ENCODE measurements around the gene BMPR1A. TPM values are rescaled to one million over a fixed set of nuclear protein-coding genes. Genes with fewer than 3 reads are reported as not detected.

BMPR1A gene
- total and polyA plus RNA-seq, 2 of the 13 experiments (the other 11 are each of a cell fraction or from before 2014, with no cell fraction given): 17.8 to 44.2 TPM

DNA sequence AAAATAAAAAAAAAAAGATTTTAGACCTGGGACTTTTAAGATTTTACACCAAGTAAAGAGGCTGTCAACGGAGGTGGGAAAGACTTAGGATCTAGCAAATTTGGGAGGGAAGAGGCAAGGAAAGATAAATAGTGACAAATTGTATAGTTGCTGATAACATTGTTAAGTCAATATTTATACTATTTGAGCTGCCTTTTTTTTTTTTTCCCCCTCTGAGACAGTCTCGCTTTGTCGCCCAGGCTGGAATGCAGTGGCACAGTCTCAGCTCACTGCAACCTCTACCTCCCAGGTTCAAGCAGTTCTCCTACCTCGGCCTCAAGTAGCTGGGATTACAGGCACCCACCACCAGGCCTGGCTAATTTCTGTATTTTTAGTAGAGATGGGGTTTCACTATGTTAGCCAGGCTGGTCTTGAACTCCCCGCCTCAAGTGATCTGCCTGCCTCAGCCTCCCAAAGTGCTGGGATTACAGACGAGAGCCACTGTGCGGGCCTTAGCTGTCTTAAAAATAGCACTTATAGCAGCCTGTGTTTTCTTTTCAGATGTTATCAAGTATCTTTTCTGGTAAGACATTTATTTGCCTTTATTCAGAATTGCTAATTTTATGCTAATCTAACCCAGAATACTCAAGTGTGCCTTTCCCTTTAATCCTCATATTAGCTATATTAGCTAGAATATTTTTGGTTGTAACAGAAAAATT lies 106.5 kb downstream of the BMPR1A start:
- Histone ChIP-seq H3K79me2 (ENCODE audit: insufficient read depth, low read length) (no peaks in the 10 kb centered on the region), H3K27me3 (ENCODE audit: control insufficient read depth in 1 of 2, insufficient read depth in 2 of 2, low read length in 2 of 2) (no peaks in the 10 kb centered on the region), H2AFZ (ENCODE audit: low read length) (no peak overlapping the region), H3K36me3 (replicated peaks in 1 of 2; ENCODE audit: control insufficient read depth in 1 of 2, insufficient read depth in 2 of 2, low read length in 2 of 2) (no peaks in the 10 kb centered on the region), H3K9me3 (ENCODE audit: low read length) (no peaks in the 10 kb centered on the region), H3K4me3 (replicated peaks in 1 of 3; ENCODE audit: insufficient read depth in 1 of 3, low read depth in 2 of 3, low read length in 3 of 3) (no peak overlapping the region), H3K4me1 (ENCODE audit: insufficient read depth, low read length) (peaks cover 29% of the 10 kb centered on the region), H3K27ac (ENCODE audit: extremely low read length, insufficient read depth, low read length) (no peak overlapping the region), H3K9ac (ENCODE audit: insufficient read depth, low read depth, low read length) (no peak overlapping the region), H3K4me2 (ENCODE audit: low read depth, low read length) (peak overlapping the region; percentile 26; the same call in 1 of the 2 replicates), H4K20me1 (ENCODE audit: insufficient read depth, low read length) (peaks cover 34% of the 10 kb centered on the region)
- ChIA-PET POLR2A (interaction anchor here (1.3 kb wide), 1 partner anchor 107 kb away, joined by 5 read pairs; the partner anchor contains the start of gene BMPR1A), CTCF (ENCODE audit: low intra/inter-chr PET ratio, low total read pairs) (interaction anchor here (0.7 kb wide), 1 partner anchor 107 kb away, joined by 4 read pairs; no protein-coding TSS in a partner anchor)
- no TSS peak for BruUV-seq (replicated peaks)
- DNase-seq (ENCODE audit: low spot score) (peak; percentile 56), FAIRE-seq (no peak), ATAC-seq (peak; percentile 80)
- intact Hi-C loops (cut with micrococcal nuclease; ENCODE audit: unreplicated experiment) (no loop called here), in situ Hi-C loops (cut with HindIII; ENCODE audit: extremely low pct_ligation_motif_present, low pct_unique_long_range_greater_than_20kb) (no loop called here)
- 59% methylated on average over 7 of the region's 7 CpGs for WGBS (ENCODE audit: low lambda C conversion rate)
- TF ChIP-seq SOX6 (IDR thresholded peaks at IDR 0.05) (no peak), SOX6 (CRISPR knock-in tag; IDR thresholded peaks at IDR 0.05) (peak; percentile 68), ISL2 (CRISPR knock-in tag; IDR thresholded peaks at IDR 0.05) (peak; percentile 68; the same call in 1 of the 2 replicates), ZNF432 (CRISPR knock-in tag; IDR thresholded peaks at IDR 0.05; ENCODE audit: borderline replicate concordance) (no peak), ZZZ3 (CRISPR knock-in tag; IDR thresholded peaks at IDR 0.05; ENCODE audit: borderline replicate concordance) (no peak), HOXD1 (CRISPR knock-in tag; IDR thresholded peaks at IDR 0.05) (0 out of 2 replicates have a peak, but pooled peaks have one; percentile 32), TCF7L2 (IDR thresholded peaks at IDR 0.05; ENCODE audit: low read depth, low read length) (no peak), WIZ (CRISPR knock-in tag; IDR thresholded peaks at IDR 0.05) (no peak), CHCHD3 (CRISPR knock-in tag; IDR thresholded peaks at IDR 0.05) (no peak), EZH2 (conservative IDR thresholded peaks at IDR 0.05; ENCODE audit: low read depth, low read length) (no peak), HMG20A (CRISPR knock-in tag; IDR thresholded peaks at IDR 0.05; ENCODE audit: borderline replicate concordance) (peak; percentile 63; the same call in 1 of the 2 replicates), ZNF256 (CRISPR knock-in tag; conservative IDR thresholded peaks at IDR 0.05) (no peak), SALL1 (CRISPR knock-in tag; IDR thresholded peaks at IDR 0.05) (peak; percentile 13; the same call in 1 of the 2 replicates), NR2F1 (CRISPR knock-in tag; IDR thresholded peaks at IDR 0.05) (no peak)
- TF ChIP-seq, protein P1, sequence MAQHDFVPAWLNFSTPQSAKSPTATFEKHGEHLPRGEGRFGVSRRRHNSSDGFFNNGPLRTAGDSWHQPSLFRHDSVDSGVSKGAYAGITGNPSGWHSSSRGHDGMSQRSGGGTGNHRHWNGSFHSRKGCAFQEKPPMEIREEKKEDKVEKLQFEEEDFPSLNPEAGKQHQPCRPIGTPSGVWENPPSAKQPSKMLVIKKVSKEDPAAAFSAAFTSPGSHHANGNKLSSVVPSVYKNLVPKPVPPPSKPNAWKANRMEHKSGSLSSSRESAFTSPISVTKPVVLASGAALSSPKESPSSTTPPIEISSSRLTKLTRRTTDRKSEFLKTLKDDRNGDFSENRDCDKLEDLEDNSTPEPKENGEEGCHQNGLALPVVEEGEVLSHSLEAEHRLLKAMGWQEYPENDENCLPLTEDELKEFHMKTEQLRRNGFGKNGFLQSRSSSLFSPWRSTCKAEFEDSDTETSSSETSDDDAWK (CRISPR knock-in tag; IDR thresholded peaks at IDR 0.05): no peak
- TF ChIP-seq, protein P2, sequence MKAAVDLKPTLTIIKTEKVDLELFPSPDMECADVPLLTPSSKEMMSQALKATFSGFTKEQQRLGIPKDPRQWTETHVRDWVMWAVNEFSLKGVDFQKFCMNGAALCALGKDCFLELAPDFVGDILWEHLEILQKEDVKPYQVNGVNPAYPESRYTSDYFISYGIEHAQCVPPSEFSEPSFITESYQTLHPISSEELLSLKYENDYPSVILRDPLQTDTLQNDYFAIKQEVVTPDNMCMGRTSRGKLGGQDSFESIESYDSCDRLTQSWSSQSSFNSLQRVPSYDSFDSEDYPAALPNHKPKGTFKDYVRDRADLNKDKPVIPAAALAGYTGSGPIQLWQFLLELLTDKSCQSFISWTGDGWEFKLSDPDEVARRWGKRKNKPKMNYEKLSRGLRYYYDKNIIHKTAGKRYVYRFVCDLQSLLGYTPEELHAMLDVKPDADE (CRISPR knock-in tag; IDR thresholded peaks at IDR 0.05): no peak
- TF ChIP-seq, protein P3, sequence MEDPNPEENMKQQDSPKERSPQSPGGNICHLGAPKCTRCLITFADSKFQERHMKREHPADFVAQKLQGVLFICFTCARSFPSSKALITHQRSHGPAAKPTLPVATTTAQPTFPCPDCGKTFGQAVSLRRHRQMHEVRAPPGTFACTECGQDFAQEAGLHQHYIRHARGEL (CRISPR knock-in tag; IDR thresholded peaks at IDR 0.05): no peak
- TF ChIP-seq, protein P4, sequence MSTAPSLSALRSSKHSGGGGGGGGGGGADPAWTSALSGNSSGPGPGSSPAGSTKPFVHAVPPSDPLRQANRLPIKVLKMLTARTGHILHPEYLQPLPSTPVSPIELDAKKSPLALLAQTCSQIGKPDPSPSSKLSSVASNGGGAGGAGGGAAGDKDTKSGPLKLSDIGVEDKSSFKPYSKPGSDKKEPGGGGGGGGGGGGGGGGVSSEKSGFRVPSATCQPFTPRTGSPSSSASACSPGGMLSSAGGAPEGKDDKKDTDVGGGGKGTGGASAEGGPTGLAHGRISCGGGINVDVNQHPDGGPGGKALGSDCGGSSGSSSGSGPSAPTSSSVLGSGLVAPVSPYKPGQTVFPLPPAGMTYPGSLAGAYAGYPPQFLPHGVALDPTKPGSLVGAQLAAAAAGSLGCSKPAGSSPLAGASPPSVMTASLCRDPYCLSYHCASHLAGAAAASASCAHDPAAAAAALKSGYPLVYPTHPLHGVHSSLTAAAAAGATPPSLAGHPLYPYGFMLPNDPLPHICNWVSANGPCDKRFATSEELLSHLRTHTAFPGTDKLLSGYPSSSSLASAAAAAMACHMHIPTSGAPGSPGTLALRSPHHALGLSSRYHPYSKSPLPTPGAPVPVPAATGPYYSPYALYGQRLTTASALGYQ (CRISPR knock-in tag; IDR thresholded peaks at IDR 0.05): peak; percentile 88
- TF ChIP-seq, protein P5, sequence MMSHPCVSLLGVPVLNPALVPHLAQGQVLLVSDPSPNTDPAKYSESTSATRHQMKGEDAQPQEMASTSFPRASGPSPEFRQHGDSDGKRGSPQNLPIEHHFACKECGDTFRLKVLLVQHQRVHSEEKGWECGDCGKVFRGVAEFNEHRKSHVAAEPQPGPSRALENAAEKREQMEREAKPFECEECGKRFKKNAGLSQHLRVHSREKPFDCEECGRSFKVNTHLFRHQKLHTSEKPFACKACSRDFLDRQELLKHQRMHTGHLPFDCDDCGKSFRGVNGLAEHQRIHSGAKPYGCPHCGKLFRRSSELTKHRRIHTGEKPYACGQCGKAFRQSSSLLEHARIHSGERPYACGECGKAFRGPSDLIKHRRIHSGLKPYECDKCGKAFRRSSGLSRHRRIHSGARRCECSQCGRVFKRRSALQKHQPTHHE (CRISPR knock-in tag; IDR thresholded peaks at IDR 0.05; ENCODE audit: borderline replicate concordance): no peak

Measured in HepG2 (cell line).